ENCODE data around the gene ADGRV1.
"Not testable (repeated sequence)": the region's sequence is repeated elsewhere in the genome, so short reads cannot be mapped to it uniquely, and the experiment has no call there.

The ADGRV1 gene

DNA sequence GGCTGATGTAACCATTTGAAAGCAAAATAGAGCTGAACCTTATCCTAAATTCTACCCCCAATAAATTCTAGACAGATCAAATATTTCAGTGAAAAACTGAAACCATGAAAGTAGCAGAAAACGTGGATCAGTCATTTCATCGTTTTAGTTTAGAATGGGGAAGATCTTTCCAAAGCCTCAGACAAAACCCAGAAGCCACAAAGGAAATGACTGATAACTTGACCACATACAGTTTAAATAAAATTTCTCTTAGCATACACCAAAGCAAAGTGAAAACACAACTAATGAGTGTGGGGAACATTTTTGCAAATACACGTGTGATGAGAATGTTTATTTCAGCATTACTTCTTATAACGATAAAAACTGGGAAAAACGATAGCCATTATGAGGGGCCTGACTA is 284.8 kb downstream of the ADGRV1 start:
- DNase-seq, result peak in 1 of 2 donors; percentile 16

DNA sequence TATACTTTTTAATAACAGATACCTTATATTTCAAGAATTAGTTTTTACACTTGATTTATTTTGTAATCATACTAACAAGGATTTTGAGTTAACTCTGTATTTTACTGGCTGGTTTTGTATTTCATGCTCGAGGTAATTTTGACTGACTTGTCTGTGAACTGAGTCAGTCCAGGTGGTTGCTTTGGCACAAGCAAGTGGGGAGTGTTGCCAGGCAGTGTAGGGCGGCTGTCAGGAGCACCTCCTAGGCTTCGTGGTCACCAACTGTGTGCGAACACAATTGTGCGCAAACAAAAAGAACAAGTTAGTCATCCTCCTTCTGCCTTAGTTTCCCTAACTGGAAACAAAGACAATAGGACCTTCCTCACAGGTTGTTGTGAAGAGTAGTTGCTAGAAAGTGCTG is 286.3 kb downstream of the ADGRV1 start:
- DNase-seq, result no peak

DNA sequence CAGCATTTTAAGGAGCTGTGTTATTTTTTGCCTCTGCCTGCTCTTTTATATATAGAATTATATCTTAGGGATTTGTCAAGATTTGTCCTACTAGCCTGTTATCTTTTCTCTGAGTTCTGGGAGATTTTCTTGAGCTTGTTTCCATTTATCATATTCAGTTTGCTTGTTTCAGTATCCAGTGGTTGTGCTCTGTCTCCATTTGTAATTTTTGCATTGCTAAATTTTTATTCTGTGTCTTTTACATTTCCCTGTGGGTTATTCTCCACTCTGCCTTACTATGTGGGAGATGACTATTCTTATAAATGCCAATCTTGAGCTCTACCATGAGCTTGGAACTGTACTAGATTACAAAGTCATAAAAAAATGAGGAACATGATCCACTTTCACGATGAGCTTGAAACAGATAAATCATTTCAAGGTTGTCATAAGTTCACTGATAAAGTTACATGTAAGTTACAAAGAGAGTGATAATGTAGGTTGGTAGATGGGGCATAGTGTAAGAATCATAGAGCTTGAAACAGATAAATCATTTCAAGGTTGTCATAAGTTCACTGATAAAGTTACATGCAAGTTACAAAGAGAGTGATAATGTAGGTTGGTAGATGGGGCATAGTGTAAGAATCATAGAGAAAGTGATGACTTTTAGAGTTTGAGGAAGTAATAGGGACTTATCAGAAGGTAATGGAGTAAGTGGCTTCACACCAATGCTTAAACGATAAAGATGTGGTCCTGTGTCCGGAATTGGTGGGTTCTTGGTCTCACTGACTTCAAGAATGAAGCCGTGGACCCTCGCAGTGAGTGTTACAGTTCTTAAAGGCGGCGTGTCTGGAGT is 287.3 kb downstream of the ADGRV1 start:
- DNase-seq, result no peak

DNA sequence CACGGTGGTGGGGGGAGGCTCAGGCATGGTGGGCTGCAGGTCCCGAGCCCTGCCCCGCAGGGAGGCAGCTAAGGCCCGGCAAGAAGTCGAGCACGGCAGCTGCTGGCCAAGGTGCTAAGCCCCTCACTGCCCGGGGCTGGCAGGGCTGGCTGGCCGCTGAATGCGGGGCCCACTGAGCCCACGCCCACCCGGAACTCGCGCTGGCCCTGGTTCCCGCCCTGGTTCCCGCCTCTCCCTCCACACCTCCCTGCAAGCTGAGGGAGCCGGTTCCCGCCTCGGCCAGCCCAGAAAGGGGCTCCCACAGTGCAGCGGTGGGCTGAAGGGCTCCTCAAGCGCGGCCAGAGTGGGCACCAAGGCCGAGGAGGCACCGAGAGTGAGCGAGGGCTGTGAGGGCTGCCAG is 289.0 kb downstream of the ADGRV1 start:
- DNase-seq, result not testable (repeated sequence)

DNA sequence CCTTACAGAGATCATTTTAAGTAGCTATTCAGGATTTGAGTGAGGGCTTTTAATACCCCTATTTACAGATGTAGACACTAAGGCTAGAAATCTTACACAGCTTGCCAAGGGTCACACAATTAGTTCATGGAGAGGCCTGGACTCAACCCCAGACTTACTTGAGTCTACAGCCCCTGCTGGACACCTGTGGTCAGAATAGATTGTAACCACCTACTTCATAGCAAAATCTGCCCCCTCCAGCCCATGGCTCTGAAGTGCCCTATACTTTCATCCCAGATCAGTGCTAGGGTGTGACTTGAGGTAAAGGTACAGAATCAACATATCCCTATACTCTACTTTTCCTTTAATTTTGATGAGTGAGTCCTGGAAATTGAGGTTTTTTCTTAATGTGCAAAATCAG is 291.3 kb downstream of the ADGRV1 start:
- DNase-seq, result no peak

DNA sequence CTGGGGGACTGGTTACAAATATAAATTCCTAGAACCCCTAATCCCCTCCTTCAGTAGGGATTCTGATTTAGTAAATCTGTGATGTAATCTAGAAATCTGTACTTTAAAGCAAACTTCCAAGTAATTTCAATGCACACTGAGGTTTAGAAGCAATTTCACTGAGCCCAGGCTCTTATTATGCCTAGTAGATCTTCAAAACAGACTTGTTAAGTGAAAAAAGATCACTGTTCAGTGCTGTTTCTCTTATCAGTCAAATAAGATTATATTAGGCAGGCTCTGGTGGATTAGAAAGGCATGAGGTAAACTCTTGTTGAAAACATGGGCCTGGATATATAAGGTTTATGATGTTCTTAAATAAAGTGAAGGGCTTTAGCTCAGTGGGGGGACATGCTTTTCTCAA is 293.9 kb downstream of the ADGRV1 start:
- no peak for DNase-seq

DNA sequence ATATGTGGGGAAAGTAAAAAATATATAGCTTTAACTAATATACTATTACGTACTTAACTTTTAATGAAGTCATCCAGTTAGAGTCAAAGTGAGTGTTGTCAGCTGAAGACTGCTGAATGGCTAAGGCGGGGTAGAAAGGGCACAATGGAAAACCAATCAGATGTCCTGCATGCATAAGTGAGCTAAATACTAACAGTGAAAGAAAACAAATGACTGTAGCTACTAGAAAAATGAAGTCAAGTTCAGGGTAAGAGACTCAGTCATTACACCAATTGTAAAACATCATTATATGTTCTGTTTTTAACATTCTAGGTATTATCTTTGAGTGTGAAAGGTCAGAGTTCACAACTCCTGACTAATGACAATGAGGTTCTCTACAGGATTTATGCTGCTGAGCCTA is 295.2 kb downstream of the ADGRV1 start:
- no peak for DNase-seq

DNA sequence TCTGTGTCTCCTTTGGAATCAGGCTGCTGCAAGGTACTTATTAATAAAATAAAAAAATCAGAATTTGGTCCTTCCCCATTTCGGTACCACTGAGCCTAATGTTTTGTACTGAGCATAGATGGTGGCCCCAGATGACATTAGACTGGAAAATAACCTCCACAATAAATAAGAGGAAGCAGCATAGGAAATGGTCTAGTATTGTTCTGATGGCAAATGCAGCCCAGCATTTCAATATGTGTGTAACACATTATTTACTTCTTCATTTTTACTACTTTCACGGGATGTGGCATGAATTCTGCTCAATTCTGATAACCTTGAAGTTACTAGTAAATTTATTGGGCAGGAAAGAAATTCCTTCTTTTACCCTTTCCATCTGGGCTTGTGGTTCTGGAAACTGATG is 295.6 kb downstream of the ADGRV1 start:
- no peak for DNase-seq

DNA sequence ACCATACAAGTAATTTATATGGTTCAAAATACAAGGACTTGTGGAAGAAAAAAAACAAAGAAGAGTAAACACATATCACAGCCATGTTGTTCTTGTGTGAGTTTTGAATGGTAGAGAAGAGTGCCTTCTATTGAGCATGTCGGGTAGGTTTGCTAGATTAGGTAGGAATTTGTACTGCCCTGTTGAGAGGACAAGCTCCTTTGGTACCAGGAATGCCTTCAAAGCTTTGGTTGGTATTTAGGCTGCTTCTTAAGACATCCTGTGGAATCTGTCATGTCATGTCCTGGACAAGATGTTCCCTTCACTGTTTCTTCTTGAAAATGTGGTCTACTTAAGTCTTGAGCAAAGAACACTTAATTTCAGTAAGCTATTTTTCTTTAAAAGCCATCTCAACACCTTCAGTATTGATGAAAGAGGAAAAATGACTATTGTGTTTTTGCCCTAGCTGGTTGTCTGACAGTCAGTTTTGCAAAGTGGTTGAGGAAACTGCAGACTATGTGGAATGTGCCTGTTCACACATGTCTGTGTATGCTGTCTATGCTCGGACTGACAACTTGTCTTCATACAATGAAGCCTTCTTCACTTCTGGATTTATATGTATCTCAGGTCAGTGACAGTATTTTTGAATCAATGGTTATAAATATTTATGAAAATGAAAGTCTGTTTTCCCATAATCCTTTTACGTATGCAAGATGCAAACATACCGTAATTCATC is 296.9 kb downstream of the ADGRV1 start:
- DNase-seq, result no peak

DNA sequence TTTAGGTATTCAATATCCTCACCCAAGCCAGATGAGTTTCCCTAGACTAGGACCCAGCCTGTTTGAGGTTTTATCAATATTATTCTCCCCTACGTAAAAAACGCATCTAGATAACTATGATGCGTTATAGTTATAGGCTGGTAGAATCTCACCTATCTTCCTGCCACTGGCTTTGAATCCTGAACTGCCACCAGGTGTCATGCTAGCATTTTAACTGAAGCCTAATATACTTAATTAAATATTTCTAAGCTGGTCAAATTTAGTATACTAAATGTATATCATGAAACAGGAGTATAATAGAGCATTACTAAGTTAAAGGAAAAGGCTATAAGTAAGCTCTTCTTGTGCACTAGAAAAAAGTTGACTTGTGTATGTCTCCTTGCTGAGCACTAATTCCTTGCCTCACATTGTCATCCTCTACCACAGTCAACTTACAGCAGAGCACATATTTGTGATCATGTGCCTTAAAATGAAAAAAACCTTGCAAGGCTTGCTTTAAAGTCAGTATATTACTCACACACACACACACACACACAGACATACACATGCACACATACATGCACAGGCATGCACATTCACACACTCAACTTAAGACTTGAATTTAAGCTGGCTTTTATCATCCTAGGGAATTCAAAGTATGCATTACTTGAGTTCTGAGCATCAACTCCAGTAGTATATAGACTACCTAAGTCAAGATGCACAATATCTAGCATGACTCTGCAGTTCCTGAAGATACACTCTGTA is 303.4 kb downstream of the ADGRV1 start:
- no peak for DNase-seq

DNA sequence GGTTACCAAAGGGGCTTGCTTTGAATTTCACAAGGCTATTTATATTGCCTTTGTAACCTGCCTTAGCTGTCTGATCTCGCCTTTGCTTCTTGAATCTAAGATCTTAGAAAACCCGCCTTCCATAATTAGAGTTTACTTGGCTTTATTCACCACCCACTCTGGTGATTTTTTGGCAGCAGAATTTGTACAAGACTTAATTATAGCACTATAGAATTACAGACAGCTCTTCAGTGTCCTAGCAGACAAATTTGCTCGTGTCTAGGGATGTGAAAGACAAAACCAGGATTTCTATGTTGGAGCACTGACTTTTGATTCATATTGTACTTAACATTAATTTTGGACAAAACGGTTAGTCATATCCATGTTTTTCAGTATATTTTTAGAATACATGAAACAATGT is 306.6 kb downstream of the ADGRV1 start:
- no peak for DNase-seq

DNA sequence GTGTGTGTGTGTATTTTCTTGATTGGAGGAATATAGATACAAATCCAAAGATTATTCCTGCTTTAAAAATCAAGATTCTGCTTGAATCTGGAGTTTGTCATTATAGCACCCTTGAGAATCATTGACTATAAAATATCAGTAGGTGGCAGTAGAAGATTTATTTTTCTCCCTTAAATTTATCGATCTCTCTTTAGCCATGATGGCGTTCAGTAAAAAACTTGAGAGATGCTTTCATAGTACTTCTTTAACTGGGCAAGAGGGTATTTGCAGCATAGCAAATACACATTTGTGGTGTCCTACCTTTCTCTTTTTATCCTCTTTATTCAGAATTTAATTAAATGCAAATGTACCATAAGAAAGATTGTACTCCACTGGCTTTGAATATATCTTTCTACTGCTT is 307.7 kb downstream of the ADGRV1 start:
- DNase-seq, result peak; percentile 33 to 81

DNA sequence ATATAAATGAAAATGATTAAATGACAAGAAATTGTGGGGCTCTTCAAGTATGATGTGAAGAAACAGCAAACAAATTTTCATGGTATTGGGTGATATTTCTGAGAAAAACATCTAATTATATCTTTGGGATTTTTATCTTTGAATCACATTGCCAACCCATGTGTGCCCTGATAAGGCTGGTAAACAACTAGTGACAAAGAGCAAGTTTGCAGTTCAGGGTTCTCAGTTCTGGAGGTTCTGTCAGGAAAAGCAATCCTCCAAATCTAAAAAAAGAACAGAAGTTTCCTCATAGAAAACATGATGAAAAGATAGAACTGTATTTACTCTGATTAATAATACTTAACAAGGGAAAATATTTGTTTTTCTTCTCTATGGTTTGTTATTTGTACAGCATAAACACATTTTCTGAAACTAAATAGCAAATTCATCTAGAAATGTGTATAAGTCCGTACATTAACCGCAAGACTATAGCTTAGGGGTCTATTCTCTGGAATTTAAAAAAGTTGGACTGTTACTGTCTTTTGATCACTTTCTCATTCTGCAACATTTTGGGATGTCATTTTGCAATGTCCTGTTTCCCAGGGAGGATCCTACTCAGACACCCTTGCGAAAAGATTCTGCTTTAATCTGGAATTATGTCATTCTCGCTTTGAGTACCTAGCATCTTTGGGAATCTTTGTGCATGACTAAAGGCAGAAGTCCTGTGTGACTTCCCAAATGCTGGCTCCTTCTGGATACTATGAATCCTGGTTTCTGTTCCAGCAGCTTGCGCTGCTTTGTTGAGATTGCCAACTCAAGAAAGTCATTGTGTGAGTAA is 308.5 kb downstream of the ADGRV1 start:
- DNase-seq, result peak; percentile 39 to 40

DNA sequence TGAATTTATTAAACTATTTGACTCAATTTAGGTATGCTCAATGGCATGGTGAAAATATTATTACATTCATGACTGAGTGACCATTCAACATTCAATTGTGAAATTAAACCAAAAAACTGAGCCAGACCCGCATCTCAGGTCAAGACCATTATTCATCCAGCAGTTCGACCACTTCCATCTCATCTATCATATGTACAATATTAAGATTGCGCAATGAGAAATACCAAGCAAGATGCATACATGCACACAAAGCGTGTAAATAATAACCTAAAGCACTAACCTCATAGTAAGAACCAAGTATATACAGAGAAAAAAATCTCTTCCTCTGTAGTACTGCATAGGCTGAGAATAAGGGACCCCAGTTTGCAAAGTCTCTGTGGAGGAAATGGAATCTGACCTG is 310.2 kb downstream of the ADGRV1 start:
- no peak for DNase-seq

DNA sequence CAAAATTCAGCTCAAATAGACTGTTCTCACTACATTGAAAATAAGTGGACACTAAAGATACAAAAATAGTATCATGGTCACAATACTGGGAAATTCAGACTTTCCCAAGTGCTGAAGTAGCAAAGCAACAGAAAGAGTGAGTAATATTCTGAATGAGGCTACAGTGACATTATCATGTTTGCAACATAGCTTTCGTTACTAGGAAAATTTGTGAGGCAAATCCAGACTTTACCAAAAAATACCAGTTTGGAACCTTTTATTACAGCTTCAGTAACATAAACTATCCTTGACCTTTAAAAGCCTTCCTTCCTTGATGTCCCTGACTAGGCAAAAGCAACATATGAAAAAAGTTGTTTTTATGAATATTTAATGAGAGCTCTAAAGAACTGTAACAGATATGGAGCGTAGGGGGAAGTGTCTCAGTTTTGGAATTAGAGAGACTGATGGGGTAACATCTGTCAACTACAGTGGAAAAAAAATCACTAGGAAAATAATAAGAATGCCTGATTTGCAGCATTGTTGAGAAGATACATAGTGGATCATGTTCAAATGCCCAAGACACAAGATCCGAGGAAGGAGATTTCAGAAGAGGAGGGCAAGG is 312.9 kb downstream of the ADGRV1 start:
- peak; percentile 93 to 98 for DNase-seq

DNA sequence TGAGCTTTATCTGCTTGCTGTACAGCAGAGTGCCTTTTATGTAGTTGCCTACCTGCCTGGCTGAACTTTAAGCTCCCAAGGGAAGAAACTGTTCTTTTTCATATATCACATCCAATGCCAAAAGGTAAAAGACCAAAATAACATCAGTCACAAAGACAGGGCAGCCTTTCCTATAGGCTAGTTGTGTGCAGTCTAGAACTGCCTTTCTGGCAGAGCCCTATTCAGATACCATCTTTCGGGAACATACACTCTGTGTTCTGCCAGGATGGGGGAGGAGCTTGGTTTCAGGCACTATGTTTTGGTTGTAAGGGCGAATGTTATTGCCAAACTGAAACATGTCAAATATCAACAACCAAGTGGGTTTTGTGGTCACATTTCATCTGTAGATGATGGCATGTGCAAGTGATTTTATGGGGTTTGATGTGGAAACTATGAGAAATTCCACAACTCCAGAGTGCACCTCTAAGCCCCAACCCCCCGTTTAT is 314.5 kb downstream of the ADGRV1 start:
- DNase-seq, result peak; percentile 34

DNA sequence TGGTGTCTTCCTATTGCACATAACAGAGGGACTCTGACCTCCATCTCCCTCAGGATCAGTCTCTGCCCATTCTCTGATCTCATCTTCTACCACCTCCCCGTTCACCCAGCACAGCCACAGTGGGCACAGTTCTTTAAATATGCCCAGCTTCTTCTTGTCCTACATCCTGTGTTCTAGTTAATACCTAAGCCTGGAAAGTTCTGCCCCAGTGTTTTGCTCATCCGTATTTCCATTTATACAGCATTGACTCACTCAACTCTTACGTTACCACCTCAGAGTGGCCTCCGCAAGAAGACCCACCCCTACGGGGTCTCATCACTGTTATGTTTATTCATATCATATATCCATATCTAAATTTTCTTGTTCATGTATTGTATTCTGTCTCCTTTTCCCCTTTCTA is 315.5 kb downstream of the ADGRV1 start:
- no peak for DNase-seq

DNA sequence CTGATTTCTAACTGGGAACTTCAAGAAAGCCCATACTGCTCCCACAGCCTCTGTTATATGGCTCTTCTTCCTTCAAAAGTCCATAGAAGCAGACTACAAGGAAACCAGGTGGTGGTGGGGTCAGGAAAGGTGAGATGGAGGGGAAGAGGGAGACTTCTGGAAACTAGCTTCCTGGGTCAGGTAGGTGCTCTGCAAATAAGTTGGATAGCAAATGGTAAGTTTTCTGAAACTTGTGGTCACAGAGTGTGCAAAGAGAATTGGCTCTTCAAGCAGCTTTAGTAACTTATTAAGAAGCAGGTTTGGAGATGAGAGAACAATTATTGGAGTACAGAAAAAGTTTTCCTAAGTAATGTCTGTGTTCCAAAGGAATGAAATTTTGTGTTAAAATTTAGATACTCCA is 316.9 kb downstream of the ADGRV1 start:
- no peak for DNase-seq

DNA sequence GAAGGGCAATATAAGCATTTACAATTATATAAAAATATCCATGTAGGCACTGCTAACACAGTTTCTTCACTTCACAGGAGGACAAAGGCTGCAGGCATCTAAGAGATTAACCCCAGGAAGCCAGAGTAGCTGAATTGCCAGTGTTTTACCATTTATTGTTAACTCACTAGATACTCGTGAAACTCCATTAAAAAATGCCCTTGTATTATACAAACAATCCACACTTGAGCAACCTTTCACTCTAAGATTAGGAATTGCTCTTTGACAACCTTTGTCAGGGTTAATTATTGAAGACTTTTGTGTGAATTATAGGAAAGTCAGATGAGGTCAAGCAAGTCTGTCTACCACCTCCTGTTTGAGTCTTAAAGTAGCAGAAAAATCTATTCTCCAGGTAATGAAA is 317.8 kb downstream of the ADGRV1 start:
- DNase-seq, result no peak

DNA sequence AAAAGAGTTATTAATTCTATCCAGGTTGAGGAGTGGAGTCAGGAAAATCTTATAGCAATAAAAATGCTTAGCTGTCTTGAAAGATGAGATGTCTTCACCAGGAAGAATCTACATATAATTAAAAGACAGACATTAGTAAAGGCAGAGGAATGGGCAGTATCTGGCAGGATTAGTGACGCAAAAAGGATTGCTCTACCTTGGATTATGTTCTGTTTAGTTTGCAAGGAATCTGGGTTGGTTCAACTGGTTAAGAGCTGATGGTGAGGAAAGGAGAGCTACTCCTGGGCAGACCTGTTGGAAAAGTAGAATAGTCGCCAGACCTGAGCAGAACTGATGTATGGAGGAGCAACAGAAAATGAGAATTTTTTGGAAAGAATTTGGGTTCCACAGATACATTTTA is 318.5 kb downstream of the ADGRV1 start:
- DNase-seq, result no peak

DNA sequence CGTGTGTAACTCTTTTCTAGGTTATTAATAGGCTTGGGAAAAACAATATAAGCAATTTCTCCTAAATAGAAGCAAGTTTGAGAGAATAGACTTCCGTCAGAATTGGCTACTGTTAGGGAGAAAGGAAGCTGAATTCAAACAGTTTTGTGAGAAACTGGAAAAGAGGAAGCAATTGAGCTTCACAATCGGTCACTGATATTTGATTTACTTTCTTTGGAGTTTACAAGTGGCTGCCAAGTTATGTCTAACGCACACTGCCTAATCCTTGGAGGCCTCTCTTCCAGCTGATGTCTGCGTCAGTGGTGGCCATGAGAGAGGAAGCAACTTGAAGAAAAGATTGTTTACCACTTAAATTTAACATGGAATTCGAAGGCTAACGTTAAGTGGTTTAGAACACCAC is 319.5 kb downstream of the ADGRV1 start:
- peak; percentile 52 to 62 for DNase-seq

DNA sequence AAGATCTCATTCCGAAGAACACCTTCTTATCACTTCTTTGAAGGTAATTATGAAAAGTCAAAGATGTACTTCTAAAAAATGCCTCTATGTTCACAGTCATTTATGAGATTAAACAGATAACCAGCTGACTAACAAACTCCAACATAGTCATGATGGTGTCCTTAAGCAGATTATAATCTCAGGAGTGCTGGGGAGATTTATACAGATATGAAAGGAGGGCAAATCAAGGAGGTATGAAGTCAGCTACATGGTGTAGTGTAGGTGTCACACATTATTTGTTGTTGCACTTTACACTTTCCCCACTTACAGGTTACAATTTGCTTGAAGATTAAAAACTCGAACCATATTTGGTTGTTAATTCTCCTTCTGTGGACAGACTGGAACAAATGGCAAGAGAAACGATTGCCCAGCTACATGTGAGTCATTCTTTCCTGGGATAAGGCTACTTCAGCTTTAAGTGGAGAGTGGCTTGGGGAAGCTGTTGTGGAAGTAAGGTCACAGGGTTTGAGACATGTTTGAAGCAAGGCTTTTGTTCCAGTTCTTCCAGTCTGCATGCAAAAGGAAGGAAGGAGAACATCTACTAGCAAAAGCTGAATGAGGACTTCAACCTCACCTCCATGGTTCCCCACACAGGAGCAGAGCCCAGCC is 320.1 kb downstream of the ADGRV1 start:
- peak; percentile 66 to 81 for DNase-seq
